Measurements from ENCODE around the gene PRR19.
A peak's percentile ranks its signal among the peaks of the same experiment; 100 is the strongest.
"Not testable (repeated sequence)": the region's sequence is repeated elsewhere in the genome, so short reads cannot be mapped to it uniquely, and the experiment has no call there.

PRR19 gene, protein sequence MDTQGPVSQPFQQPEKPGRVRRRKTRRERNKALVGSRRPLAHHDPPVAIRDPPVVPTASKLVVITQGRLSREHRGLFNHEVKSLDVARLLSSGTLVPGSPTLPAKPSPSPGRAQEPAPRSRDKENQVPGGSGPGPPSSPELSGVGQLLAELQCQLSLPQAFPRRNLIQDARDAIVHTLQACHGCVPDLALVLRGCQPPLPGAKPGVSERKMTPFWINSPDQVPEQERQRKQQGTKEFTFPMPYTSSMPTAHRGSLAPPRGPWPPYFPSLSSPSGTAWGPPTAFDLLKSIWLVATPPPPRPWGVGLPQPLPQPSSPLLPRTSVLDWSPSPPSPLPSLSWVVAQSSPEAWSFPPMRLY

GRCh38 chr19:42301646-42302203 is at the start of gene PRR19:
TSS of gene PRR19 (plus strand) at chr19:42302132. CDS start at chr19:42309585, 7,453 bp downstream.
- no peak for DNase-seq

DNA sequence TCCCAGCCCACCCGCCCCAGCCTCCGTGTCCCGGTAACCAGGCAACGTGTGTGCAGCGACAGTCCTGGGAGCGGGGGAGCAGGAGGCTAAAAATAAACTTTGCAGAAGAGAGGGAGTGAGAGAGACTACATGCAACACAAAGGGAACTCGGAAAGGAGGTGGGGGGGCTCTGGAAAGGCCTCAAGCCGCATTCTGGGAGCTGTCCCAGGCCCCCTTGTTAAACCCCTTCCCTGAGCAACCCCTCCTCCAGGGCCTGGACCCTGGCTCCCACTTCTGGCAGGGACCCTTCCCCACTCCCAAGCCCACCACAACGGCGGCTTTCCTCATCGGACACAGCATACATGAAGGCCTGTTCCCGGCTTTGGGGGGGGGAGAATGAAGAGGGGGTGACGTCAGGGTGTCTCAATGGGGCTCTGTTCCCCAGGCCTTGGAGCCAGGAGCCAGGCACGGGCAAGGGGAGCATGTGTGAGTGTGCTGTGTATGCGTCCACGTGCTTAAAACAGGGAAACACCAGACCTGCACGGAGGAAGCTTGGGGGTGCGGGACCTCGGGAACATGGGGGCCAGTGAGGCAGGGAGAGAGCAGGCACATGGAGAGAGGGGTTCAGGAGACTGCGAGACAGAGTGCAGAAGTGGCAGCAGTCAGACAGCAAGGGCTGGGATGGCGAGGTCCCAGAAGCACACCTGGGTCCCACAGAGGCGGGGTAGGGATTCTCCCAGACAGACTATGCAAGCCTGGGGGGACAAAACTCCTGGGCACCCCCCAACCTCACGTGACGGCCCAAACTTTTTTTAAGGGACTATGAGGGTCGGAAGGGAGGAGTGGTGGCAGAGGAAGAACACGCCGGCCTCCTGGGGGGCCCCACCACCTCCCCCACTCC is 49.3 kb upstream of the PRR19 start:
- no peak for DNase-seq

- no peak for DNase-seq
These were observed 48.5 kb upstream of the PRR19 start for GRCh38 chr19:42253245-42254088.

- DNase-seq = no peak
These were observed 47.7 kb upstream of the PRR19 start for GRCh38 chr19:42254089-42254849.

DNA sequence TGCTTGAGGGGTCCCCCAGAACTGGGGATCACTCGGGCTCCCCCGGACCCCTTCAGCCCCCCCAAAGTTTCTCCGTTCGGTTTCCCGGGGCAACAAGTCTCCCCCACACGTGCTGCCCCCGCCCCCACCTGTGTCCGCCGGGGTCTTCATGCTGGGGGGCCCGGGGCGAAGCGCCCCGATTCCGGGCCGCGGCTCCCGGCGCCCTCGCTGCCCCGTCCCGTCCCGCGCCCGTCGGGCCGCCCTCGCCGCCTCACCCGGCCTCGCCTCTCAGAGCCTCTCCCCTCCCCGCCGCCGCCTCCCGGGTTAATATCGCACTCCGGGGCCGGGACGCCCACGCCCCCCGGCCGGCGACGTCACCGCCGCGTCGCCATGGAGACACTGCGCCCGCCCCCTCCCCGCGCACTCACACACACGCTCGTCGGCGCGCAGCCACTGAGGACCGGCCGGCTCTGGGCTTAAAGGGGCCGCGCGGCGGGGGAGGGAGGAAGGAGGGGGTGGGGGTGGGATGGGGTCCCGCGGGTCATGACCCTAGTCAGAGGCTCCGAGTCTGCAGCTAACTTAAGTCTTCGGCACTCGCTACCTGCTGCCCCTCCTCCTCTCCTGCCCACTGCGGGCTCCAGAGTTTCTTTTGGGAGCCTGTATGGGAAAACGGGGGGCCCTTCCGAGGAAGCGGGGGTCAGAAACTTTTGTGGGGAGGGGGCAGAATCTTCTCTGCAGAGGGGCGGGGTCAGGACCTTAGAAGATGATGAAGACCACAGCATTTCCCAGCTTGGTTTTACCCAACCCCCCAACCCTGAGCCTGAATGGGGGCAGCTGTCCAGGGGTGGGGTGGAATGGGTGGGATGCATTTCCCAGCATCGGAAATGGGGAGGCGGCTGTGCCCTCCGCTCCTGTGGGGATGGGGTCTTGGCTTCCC is 46.8 kb upstream of the PRR19 start, which contains the start of gene ERF:
ERF (minus strand) TSS at position 279 of the 916 bp plus-strand sequence; CDS start at position 150, 129 bp downstream.
- DNase-seq = no peak

DNA sequence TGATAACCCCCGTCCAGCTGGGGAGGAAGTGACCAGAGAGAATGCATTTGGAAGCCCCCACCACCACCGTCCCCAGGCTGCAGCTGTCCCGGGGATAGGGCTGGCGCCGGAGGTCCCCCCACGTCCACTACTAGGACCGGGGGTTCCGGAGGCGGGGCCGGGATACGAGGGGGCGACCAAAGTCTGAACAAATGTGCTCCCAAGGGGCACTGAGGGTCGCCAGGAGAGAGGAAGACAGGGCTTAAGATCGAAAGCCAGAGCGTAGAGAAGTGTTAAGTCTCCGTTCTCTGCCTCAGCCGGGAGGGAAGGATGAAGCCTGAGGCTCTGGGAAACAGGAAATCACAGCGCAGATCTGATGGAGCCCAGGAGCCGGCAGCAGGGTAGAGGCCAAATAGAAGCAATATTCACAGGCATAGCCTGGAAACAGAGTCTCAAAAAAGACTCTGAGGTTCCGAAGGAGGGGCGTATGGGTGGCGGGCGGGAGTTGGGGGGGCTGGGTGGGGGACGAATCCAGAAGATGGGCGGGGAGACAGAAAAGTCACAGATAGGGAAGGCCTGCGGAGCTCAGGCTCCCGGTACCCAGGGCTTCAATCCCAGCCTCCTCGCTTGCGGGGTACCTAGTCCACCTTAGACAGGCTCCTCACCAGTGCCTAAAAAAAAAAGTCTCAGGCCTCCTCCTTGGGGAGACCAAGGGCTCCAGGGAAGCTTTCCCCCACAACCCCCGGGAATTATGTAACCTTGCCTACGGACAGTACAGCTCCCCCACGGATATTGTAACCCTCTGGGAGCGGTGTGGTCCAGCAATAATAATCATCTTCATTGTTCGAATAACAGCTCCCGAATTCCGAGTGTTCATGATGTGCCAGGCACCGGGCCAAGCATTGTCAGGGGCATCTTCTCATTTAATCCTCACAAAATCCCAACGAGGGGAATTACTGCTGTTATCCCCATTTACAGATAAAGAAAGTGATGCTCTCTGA is 45.9 kb upstream of the PRR19 start:
- no peak for DNase-seq

- DNase-seq = not testable (repeated sequence)
These were observed 44.1 kb upstream of the PRR19 start for GRCh38 chr19:42257842-42258241.

- no peak for DNase-seq
These were observed 40.2 kb upstream of the PRR19 start for GRCh38 chr19:42261763-42262162.

GRCh38 chr19:42266105-42266504 is 35.8 kb upstream of the PRR19 start:
- not testable (repeated sequence) for DNase-seq

DNA sequence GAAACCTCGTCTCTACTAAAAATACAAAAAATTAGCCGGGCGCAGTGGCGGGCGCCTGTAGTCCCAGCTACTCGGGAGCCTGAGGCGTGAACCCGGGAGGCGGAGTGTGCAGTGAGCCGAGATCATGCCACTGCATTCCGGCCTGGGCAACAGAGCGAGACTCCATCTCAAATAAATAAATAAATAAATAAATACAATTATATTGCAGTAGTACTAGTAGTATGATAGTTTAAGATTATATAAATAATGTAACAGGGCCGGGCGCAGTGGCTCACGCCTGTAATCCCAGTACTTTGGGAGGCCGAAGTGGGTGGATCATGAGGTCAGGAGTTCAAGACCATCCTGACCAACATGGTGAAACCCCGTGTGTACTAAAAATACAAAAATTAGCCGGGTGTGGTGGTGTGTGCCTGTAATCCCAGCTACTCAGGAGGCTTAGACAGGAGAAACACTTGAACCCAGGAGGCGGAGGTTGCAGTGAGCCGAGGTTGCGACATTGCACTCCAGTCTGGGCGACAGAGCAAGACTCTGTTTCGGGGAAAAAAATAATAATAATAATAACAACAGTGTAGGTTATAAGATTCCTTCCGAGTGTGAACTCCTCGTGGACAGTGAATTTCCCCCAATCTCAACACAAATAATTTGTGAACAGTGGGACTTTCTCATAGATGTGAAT is 34.9 kb upstream of the PRR19 start:
- not testable (repeated sequence) for DNase-seq

DNA sequence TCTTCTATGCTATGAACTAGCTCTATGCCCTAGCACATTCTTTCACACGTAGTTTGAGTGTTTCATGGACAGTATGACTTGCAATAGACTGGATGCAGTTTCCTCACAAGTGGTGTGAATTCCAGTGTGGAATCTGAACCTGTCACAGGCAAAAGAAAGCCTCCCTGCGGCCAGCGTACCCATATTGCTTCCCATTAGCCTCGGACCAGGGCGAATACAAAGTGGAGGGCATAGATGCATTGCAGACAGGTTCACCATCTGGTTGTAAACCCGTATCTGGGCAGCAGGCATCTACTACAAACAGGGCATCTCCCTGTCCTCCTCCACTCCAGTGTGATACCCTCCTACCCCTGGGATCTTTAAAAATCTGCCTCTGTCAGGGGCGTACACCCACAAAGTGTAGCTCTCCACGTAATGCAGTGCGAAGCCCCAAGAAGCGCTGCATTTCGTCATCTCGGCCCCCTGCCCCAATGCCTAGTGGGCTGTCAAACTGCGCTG is 34.2 kb upstream of the PRR19 start:
- DNase-seq = no peak

- peak; percentile 94 for DNase-seq
These were observed 33.7 kb upstream of the PRR19 start for GRCh38 chr19:42268142-42268703.

DNA sequence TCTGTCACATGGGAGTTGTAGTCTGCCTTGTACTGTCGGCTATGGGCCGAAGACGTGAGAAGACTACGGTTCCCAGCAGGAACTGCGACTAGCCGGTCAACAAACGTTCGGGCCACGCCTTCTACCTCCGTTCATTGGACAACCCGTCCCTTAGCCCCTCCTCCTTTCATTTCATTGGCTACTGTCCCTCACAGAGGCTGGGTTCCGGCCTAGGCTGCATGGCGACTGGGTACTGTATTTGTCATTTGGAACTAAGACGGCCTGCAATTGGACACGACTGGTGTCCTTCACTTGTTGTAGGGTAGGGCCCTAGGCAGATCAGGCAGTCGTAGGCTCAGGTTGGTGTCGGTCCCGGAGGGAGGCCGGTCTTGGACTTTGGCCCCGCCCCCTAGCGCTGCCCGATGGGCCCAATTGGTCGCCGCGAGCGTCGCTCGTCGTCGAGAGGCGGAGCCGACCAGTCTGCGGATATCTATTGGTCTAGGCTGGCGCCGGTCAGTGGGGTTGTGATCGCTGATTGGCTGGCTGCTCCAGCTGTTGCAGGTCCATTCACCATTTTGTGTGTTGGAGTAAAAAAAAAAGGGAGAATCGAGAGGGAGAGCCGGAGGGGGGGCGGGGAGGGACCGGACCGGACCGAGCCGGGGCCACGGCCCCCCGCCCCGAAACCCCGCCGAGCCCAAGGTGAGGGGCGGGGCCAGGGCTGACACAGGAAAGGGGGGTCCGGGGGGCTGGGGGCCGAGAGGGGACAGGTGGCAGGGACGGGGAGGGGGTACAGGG is 33.0 kb upstream of the PRR19 start, which contains the start of gene CIC:
CIC (plus strand) TSS at position 549 of the 774 bp plus-strand sequence. CDS start 2,532 bp downstream, outside the sequence.
- DNase-seq = peak; percentile 99

DNA sequence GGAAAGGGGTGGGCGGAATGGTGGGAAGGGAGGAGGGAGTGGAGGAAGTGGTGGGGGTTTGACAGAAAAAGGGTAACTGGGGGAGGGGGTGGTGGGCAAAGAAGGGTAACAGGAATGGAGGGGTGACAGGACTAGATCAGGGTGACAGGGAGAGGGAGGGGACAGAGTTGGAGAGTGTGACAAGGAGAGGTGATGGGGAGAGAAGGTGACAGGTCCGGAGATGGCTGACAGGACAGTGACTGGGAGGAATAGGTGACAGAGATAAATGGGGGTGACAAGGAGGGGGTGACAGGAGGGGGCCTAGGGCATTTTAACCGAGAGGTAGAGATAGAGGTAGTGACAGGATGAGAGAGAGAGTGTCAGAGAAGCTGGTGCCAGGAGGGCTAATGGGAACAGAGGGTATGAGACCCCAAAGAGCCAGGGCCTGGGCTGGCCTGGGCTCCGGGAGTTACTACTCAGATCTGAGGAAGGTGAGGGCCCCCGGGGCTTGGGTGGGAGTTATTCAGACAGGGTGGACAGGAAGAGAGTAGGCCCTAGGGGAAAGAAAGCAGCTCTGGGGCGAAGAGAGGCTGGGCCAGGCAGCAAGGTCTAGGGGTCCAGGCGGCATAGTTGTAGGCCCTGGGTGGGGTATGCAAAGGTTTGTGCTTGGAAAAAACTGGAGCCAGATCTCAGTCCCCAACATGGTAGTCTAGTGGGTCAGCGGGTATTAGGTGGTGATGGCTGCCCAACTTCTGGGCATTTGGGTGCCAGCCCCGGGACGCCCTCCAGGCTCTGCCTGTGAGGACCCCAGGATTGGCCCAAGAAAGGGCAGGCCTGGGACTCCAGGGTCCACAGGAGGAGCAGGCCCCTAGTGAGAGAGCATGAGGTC is 32.2 kb upstream of the PRR19 start:
- no peak for DNase-seq

- no peak for DNase-seq
These were observed 31.4 kb upstream of the PRR19 start for GRCh38 chr19:42270346-42271044.

DNA sequence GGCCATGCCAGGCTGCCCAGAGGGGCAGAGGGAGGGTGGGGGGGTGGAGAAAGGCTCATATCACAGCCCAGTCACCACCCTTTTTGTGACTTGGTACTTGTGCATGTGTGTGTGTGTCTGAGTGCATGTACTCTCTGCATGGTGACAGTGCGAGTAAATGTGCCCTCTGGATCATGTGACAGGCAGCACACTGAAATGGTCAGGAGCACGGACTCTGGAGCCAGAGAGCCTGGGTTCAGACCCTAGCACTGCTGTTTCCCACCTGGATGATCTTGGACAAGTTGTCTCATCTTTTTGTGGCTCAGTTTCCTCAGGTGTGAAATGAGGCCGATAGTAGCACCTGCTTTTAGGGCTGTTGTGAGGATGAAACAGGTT is 30.9 kb upstream of the PRR19 start:
- DNase-seq = no peak

Data from NCI-H524 treated with DMSO at 0.1 percent for 48 hours (cell line).